Transverse colon (tissue), 4 donors: Measurements from ENCODE around the gene INSL3.

ENCODE experiments used
- CTCF ChIP-seq, 5 experiments: fragments of 200-600 bp in 3 of 5; fragments of 450-650 bp in 2 of 5; sonication (generic) in 3 of 5; IDR thresholded peaks; 1 replicate in 2 of 5; 2 replicates in 3 of 5; pipeline ENCODE4 v1.5.1; 2016 to 2017; ENCODE audit warnings: antibody characterized with exemption in 5 of 5, inconsistent platforms in 3 of 5, mild to moderate bottlenecking in 2 of 5, moderate library complexity in 1 of 5
- EP300 ChIP-seq: sonication (generic); formaldehyde crosslinking; IDR thresholded peaks from one replicate; pipeline ENCODE4 v1.6.1; 2017; ENCODE audit warnings: antibody characterized with exemption, low read depth
- POLR2A ChIP-seq: fragments of 450-650 bp; IDR thresholded peaks from one replicate; pipeline ENCODE4 v1.6.1; 2016; ENCODE audit warnings: antibody characterized with exemption, mild to moderate bottlenecking, moderate library complexity
- POLR2AphosphoS5 ChIP-seq, 3 donors: sonication (generic); formaldehyde crosslinking; IDR thresholded peaks; one replicate each; pipeline ENCODE4 v1.6.1; 2016; ENCODE audit warnings: antibody characterized with exemption in 3 of 3

DNA sequence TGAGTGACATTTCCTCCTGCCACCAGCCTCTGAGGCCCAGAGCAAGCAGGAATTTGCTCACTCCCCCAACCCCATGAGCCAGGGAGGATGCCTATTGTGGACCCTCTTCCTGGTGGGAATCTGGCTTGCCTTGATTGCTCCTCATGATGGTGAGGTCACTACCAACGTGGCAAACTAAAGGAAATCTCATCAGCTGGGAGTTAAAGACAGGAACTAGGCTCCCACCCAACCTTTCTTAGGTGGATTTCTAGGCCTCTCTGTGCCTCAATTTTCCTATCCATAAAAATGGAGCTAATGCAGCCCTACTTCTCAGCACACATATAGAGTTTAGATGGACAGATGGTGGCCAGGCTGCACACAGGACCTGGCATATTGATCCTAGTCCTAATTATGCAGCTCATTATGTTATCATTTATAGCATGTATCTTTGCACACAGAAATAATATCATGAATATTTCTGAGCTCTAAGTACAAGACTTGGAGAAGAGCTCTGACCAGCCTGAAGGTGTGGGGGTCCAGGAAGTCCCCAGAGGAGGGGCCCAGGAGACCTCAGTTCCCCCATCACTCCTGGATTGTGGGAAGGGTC is 24.4 kb downstream of the INSL3 start:
- no peak for TF ChIP-seq CTCF (IDR thresholded peaks at IDR 0.05)
- TF ChIP-seq EP300: no peak
- no peak for TF ChIP-seq POLR2A
- TF ChIP-seq POLR2AphosphoS5 (IDR thresholded peaks at IDR 0.05): peak in 1 of 3 donors; percentile 2
